CD1c-positive myeloid dendritic cell (primary cell): ENCODE measurements around the gene TESMIN.

ENCODE experiments used
- DNase-seq: peaks from one replicate; pipeline ENCODE4 v3.0.0-alpha.2; 2016; ENCODE audit errors: extremely low spot score

TESMIN gene

DNA sequence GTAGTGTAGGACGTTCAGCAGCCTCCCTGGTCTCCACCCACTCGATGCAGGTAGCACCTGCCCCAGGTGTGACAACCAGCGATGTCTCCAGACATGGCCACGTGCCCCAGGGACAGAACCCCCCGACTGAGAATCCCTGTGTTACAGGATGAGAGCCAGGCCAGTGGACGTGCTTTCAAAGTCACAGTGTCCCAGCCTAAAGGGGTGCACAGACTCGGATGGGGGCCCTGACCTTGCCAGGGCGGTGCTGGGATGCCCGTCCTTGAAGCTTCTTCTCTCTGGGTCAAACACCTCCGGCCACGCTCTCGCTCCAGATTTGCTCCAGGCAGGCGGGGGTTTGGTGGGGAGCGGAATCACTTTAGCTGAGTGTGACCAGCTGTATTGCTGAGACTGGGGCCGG, 90.3 kb downstream of the TESMIN start:
- no peak for DNase-seq

DNA sequence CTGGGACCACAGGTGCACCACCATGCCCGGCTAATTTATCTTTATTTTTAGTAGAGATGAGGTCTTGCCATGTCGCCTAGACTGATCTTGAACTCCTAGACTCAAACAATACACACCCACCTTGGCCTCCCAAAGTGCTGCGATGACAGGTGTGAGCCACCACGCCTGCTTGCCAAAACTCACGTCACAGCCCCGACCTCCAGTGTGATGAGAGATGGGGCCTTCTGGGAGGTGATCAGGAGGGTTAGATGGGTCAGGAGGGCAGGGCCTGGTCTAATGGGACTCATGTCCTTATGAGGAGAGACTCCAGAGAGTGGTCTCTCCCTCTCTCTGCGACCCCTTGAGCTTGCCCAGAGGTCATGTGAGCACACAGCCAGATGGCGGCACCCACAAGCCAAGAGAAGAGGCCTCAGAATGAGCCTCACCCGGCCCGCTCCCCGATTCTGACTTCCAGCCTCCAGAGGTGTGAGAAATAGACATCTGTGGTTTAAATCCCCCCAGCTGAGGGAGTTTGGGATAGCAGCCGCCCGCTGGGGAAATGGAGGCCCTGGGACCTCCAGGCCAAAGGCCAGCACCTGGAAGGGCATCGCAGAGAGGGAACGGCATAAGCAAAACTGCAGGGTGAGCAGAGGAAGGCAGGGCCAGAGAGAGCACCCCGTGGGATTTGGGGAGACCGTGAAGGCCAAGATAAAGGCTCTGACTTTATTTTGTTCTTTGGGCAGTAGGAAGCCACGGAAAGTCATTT, 91.1 kb downstream of the TESMIN start:
- no peak for DNase-seq

DNA sequence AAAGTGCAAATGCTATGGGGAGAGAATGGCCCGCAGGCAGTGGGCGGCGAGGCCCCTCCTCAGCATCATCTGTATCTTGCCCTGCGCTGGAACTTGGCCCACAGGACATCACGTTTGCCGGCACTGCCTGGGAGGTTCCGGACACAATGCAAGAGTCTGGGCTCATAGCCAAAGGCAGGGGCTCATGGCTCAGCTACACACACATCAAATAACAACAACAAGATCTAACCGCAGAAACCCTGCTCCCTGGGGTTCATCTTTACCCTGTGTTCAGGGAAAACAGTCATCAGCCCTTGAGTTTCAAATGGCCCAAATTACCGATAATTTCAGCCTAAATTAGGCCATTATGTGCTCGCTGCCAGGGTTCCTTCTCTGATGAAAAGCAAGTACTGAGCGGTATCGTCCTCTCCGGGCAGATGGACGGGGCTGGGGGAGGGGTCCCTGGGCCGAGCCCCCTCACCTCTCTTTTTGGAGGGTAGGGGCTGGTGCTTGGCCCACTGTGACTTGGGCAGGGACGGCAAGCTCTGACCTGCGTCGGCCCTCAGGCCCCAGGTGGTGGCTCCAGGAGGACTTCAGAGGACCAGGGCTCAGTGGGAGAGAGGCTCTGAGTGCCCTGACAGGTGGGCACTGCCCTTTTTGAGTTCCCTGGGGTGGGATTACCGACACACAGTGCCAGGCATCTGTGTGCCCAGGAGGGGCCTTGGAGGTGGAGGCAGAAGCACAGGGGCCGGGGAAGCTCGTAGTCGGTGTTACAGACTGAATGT, 92.0 kb downstream of the TESMIN start:
- DNase-seq = no peak

DNA sequence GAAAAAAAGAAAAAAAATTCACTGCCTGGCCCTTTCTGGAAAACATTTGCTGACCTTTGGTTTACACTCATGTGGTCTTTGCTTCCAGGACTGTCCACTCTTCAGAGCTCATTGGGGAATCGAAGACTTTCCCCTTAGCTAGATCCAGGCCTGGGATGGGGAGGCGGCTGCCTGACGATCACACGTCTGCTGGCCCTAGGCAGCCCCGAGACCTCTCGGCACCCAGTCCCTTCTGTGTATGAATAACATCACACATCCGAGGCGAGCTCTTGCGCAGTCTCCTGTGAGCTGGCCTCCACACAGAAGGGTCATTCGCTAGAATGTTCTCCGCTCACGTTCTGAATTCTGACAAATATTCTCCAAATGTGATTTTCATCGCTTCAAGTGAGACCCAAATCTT, 92.7 kb downstream of the TESMIN start:
- no peak for DNase-seq

DNA sequence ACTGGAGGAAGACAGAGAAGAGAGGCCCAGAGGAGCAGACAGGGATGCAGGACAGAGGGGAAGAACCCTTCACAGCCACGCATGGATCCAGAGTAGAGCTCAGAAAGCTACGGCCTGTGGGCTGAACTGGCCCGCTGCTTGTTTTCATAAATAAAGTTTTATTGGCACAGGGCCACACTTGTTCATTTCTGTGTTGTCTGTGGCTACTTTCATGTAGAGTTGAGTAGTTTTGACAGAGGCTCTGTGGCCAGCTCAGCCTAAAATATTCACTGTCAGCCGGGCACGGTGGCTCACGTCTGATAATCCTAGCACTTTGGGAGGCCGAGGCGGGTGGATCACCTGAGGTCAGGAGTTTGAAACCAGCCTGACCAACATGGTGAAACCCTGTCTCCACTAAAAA, 93.2 kb downstream of the TESMIN start:
- no peak for DNase-seq
